ENCODE results near the gene SERPINH1.

The SERPINH1 gene

GRCh38 chr11:75560644-75561043 lies 1.4 kb upstream of the SERPINH1 start:
- Histone ChIP-seq H3K4me1 (ENCODE audit: insufficient read depth, low read length) (peaks cover 76% of the 10 kb centered on the region), H3K27me3 (ENCODE audit: control insufficient read depth in 1 of 2, insufficient read depth in 2 of 2, low read length in 2 of 2) (no peaks in the 10 kb centered on the region), H3K27ac (ENCODE audit: low read depth, low read length) (peak overlapping the region; percentile 100), H3K9me3 (ENCODE audit: low read length) (no peaks in the 10 kb centered on the region), H3K9ac (ENCODE audit: low read length) (peak overlapping the region; percentile 99), H3K36me3 (ENCODE audit: insufficient read depth, low read length) (no peaks in the 10 kb centered on the region), H3K4me3 (ENCODE audit: low read depth in 1 of 2, low read length in 2 of 2) (no peak overlapping the region)

- peak overlapping the region; percentile 98 to 100 for H3K4me3 ChIP-seq (ENCODE audit: low read depth in 1 of 2, low read length in 2 of 2)
- H3K9ac ChIP-seq (ENCODE audit: low read length) = peak overlapping the region; percentile 99
- no peaks in the 10 kb centered on the region for H3K9me3 ChIP-seq (ENCODE audit: low read length)
- peaks cover 3% of the 10 kb centered on the region for H3K36me3 ChIP-seq (ENCODE audit: insufficient read depth, low read length)
- peak overlapping the region; percentile 100 for H3K27ac ChIP-seq (ENCODE audit: low read depth, low read length)
- H3K4me1 ChIP-seq (ENCODE audit: insufficient read depth, low read length) = peaks cover 82% of the 10 kb centered on the region
- no peaks in the 10 kb centered on the region for H3K27me3 ChIP-seq (ENCODE audit: control insufficient read depth in 1 of 2, insufficient read depth in 2 of 2, low read length in 2 of 2)
Measured at GRCh38 chr11:75561426-75562047, 516 bp upstream of the SERPINH1 start.

DNA sequence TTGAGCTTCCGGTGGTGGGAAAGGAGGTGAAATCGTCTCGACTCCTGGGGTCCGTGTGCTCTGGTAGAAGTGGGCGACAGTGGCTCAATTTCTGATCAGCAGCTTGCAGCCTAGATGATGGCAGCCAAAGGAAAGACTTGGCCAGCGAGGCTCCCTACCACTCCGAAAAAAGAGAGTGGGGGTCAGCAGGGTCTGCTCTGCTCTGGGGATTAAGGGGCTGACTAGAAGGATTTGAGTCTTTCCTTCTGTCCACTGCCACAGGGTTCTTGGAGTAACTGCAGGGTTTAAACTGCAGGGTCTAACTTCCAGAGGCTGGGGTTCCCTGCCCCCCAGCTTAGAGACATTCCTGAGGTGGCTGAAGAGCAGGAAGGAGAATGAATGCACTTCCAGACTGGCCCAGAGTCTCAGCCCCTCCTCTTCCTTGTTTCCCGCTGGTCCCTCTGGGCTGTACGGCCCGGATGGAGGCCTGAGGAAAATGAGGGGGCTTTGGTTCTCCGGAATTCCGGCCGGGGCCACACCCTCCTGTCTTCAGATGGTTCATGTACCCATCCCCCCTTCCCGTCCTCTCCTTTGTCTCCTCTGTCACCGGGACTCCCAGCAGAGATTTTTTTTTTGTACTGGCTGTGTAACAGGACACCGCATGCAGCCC lies 907 bp downstream of the SERPINH1 start:
- H3K4me3 ChIP-seq (ENCODE audit: low read depth in 1 of 2, low read length in 2 of 2) = peak overlapping the region; percentile 98 to 100
- H3K4me1 ChIP-seq (ENCODE audit: insufficient read depth, low read length) = peaks cover 82% of the 10 kb centered on the region

DNA sequence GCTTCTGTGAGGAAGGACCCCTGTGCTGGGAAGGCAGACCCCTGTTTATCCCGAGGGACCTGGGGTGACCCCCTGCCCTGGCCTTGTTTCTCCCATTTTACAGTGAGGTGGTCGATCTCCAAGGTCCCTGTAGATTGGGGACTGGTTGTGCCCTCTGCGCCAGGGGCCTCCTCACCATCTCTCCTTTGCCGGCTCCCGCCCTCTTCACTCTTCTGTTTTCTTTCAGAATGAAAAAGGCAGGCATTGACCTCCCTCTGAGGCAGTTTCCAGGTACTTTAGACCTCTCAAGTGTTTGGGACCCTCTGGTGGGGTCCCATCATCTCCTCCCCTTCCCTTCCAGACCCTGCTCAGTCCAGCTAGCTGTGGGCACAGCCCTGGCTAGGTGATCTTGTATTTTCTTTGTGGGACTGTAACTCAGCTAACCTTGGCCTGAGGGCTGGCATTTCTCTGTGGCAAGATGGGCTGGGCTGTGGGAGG lies 1.5 kb downstream of the SERPINH1 start:
- Histone ChIP-seq H3K27ac (ENCODE audit: low read depth, low read length) (peak overlapping the region; percentile 100), H3K9ac (ENCODE audit: low read length) (peak overlapping the region; percentile 99), H3K4me1 (ENCODE audit: insufficient read depth, low read length) (peaks cover 82% of the 10 kb centered on the region), H3K4me3 (ENCODE audit: low read depth in 1 of 2, low read length in 2 of 2) (peak overlapping the region; percentile 98 to 100), H3K9me3 (ENCODE audit: low read length) (no peaks in the 10 kb centered on the region), H3K27me3 (ENCODE audit: control insufficient read depth in 1 of 2, insufficient read depth in 2 of 2, low read length in 2 of 2) (no peaks in the 10 kb centered on the region), H3K36me3 (ENCODE audit: insufficient read depth, low read length) (peaks cover 21% of the 10 kb centered on the region)

More for the DNA sequence above, 907 bp downstream of the SERPINH1 start:
- Histone ChIP-seq H3K36me3 (ENCODE audit: insufficient read depth, low read length) (peaks cover 16% of the 10 kb centered on the region), H3K27ac (ENCODE audit: low read depth, low read length) (peak overlapping the region; percentile 100), H3K27me3 (ENCODE audit: control insufficient read depth in 1 of 2, insufficient read depth in 2 of 2, low read length in 2 of 2) (no peaks in the 10 kb centered on the region), H3K9ac (ENCODE audit: low read length) (peak overlapping the region; percentile 99), H3K9me3 (ENCODE audit: low read length) (no peaks in the 10 kb centered on the region)

GRCh38 chr11:75563978-75564552 lies 2.0 kb downstream of the SERPINH1 start:
- peaks cover 77% of the 10 kb centered on the region for H3K4me1 ChIP-seq (ENCODE audit: insufficient read depth, low read length)
- peaks cover 27% of the 10 kb centered on the region for H3K36me3 ChIP-seq (ENCODE audit: insufficient read depth, low read length)
- peak overlapping the region; percentile 100 for H3K27ac ChIP-seq (ENCODE audit: low read depth, low read length)
- no peaks in the 10 kb centered on the region for H3K27me3 ChIP-seq (ENCODE audit: control insufficient read depth in 1 of 2, insufficient read depth in 2 of 2, low read length in 2 of 2)
- H3K9ac ChIP-seq (ENCODE audit: low read length) = peak overlapping the region; percentile 99
- no peaks in the 10 kb centered on the region for H3K9me3 ChIP-seq (ENCODE audit: low read length)
- peak overlapping the region; percentile 98 to 100 for H3K4me3 ChIP-seq (ENCODE audit: low read depth in 1 of 2, low read length in 2 of 2)

- H3K36me3 ChIP-seq (ENCODE audit: insufficient read depth, low read length) = peaks cover 39% of the 10 kb centered on the region
- no peak overlapping the region for H3K9ac ChIP-seq (ENCODE audit: low read length)
- H3K27me3 ChIP-seq (ENCODE audit: control insufficient read depth in 1 of 2, insufficient read depth in 2 of 2, low read length in 2 of 2) = no peaks in the 10 kb centered on the region
- no peaks in the 10 kb centered on the region for H3K9me3 ChIP-seq (ENCODE audit: low read length)
- H3K4me1 ChIP-seq (ENCODE audit: insufficient read depth, low read length) = peaks cover 65% of the 10 kb centered on the region
- peak overlapping the region; percentile 100 for H3K27ac ChIP-seq (ENCODE audit: low read depth, low read length)
- peak overlapping the region in 1 of 2 donors; percentile 30 for H3K4me3 ChIP-seq (ENCODE audit: low read depth in 1 of 2, low read length in 2 of 2)
Measured at GRCh38 chr11:75565221-75565814, 3.3 kb downstream of the SERPINH1 start.

DNA sequence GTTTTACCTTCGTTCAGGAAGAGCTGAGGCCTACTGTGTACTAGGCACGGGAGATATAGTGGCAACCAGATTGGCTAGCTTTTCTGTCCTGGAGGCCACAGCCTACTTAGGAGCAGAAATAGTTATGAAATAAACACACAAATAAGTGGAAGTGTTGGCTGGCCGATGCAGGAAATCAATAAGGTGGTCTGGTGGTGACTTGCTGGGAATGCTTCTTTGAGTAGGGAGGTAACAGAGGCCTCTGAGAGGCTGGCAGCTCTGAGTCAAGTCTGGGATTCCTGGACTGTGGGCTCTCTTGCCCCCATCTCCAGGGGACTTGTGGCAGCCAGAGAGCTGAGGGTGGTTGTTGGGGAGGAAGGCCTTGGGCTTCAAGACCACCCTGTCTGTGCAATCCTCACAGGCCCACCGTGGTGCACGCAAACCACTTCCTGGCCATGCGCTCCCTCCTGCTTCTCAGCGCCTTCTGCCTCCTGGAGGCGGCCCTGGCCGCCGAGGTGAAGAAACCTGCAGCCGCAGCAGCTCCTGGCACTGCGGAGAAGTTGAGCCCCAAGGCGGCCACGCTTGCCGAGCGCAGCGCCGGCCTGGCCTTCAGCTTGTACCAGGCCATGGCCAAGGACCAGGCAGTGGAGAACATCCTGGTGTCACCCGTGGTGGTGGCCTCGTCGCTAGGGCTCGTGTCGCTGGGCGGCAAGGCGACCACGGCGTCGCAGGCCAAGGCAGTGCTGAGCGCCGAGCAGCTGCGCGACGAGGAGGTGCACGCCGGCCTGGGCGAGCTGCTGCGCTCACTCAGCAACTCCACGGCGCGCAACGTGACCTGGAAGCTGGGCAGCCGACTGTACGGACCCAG lies 4.1 kb downstream of the SERPINH1 start:
- H3K36me3 ChIP-seq (ENCODE audit: insufficient read depth, low read length) = peaks cover 47% of the 10 kb centered on the region

GRCh38 chr11:75566763-75567279 lies 4.8 kb downstream of the SERPINH1 start:
- H3K36me3 ChIP-seq (ENCODE audit: insufficient read depth, low read length) = peaks cover 54% of the 10 kb centered on the region
- peaks cover 50% of the 10 kb centered on the region for H3K4me1 ChIP-seq (ENCODE audit: insufficient read depth, low read length)
- H3K9me3 ChIP-seq (ENCODE audit: low read length) = no peaks in the 10 kb centered on the region
- H3K9ac ChIP-seq (ENCODE audit: low read length) = no peak overlapping the region
- no peak overlapping the region for H3K4me3 ChIP-seq (ENCODE audit: low read depth in 1 of 2, low read length in 2 of 2)
- no peak overlapping the region for H3K27ac ChIP-seq (ENCODE audit: low read depth, low read length)
- no peaks in the 10 kb centered on the region for H3K27me3 ChIP-seq (ENCODE audit: control insufficient read depth in 1 of 2, insufficient read depth in 2 of 2, low read length in 2 of 2)

More for the DNA sequence above, 4.1 kb downstream of the SERPINH1 start:
- peaks cover 57% of the 10 kb centered on the region for H3K4me1 ChIP-seq (ENCODE audit: insufficient read depth, low read length)
- no peaks in the 10 kb centered on the region for H3K27me3 ChIP-seq (ENCODE audit: control insufficient read depth in 1 of 2, insufficient read depth in 2 of 2, low read length in 2 of 2)
- peak overlapping the region; percentile 100 for H3K27ac ChIP-seq (ENCODE audit: low read depth, low read length)
- H3K4me3 ChIP-seq (ENCODE audit: low read depth in 1 of 2, low read length in 2 of 2) = peak overlapping the region in 1 of 2 donors; percentile 30
- H3K9me3 ChIP-seq (ENCODE audit: low read length) = no peaks in the 10 kb centered on the region
- no peak overlapping the region for H3K9ac ChIP-seq (ENCODE audit: low read length)

DNA sequence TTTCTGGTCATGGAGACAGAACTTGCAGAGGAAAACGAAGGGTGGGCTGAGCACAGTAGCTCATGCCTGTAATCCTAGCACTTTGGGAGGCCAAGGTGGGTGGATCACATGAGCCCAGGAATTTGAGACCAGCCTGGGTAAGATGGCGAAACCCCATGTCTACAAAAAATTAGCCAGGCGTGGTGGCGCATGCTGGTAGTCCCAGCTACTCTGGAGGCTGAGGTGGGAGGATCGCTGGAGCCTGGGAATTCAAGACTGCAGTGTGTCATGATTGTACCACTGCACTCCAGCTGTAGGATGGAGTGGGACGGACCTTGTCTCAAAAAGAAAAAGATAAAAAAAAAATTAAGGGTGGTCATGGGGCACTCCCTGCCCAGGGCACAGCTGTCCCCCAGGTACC lies 5.9 kb downstream of the SERPINH1 start:
- Histone ChIP-seq H3K9ac (ENCODE audit: low read length) (no peak overlapping the region), H3K36me3 (ENCODE audit: insufficient read depth, low read length) (peaks cover 65% of the 10 kb centered on the region), H3K27ac (ENCODE audit: low read depth, low read length) (no peak overlapping the region), H3K9me3 (ENCODE audit: low read length) (no peaks in the 10 kb centered on the region), H3K4me1 (ENCODE audit: insufficient read depth, low read length) (peaks cover 50% of the 10 kb centered on the region), H3K27me3 (ENCODE audit: control insufficient read depth in 1 of 2, insufficient read depth in 2 of 2, low read length in 2 of 2) (no peaks in the 10 kb centered on the region), H3K4me3 (ENCODE audit: low read depth in 1 of 2, low read length in 2 of 2) (no peak overlapping the region)

DNA sequence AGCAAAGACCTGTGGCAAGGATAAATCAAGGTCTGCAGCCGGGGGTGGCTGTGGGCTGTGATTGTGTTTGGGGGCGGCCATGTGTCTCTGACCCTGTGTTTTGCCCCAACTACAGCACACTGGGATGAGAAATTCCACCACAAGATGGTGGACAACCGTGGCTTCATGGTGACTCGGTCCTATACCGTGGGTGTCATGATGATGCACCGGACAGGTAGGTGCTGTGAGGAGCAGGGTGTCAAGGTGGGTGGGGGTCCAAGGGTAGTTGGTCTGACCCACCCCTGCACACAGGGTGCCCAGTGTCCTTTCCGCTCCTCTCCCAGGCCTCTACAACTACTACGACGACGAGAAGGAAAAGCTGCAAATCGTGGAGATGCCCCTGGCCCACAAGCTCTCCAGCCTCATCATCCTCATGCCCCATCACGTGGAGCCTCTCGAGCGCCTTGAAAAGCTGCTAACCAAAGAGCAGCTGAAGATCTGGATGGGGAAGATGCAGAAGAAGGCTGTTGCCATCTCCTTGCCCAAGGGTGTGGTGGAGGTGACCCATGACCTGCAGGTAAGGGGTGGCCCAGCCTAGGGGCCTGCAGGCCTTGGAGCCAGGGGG lies 6.7 kb downstream of the SERPINH1 start:
- no peak overlapping the region for H3K4me3 ChIP-seq (ENCODE audit: low read depth in 1 of 2, low read length in 2 of 2)
- H3K4me1 ChIP-seq (ENCODE audit: insufficient read depth, low read length) = peaks cover 44% of the 10 kb centered on the region
- no peak overlapping the region for H3K9ac ChIP-seq (ENCODE audit: low read length)
- no peaks in the 10 kb centered on the region for H3K9me3 ChIP-seq (ENCODE audit: low read length)
- H3K36me3 ChIP-seq (ENCODE audit: insufficient read depth, low read length) = peaks cover 73% of the 10 kb centered on the region
- no peaks in the 10 kb centered on the region for H3K27me3 ChIP-seq (ENCODE audit: control insufficient read depth in 1 of 2, insufficient read depth in 2 of 2, low read length in 2 of 2)
- H3K27ac ChIP-seq (ENCODE audit: low read depth, low read length) = no peak overlapping the region

All from muscle layer of colon (tissue), 2 donors.